ENCODE data around the gene BTAF1. TPM values are rescaled to one million over a fixed set of nuclear protein-coding genes. Genes with fewer than 3 reads are reported as not detected.

BTAF1 gene
- total and polyA plus RNA-seq, 10 of the 15 experiments (the other 5 are each of a cell fraction or from before 2014, with no cell fraction given), result 11.8 to 157 (median 55.5) TPM

DNA sequence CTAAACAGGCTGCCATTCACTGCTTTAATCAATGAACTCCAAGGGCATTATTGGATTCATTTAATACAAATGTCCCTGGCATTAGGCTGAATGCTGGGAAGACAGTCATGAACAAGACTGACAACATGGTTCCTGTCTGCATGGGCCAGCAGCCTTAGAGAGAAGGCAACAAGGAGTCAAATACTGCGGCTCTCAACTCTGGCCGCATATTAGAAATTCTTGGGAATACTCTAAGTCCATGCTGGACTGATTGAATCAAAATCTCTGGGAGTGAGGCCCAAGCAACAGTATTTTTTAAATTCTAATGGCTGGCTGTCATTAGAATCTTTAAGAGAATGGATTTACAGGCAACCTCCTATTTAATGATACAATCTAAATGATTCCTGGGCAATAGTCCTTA, 48.4 kb upstream of the BTAF1 start:
- Histone ChIP-seq H2AFZ (ENCODE audit: control insufficient read depth, low read depth, low read length) (no peak overlapping the region), H3K27ac (ENCODE audit: control insufficient read depth, insufficient read depth) (no peak overlapping the region), H3K79me2 (ENCODE audit: control insufficient read depth, insufficient read depth, low read length) (no peaks in the 10 kb centered on the region), H4K20me1 (ENCODE audit: control insufficient read depth, insufficient read depth) (no peaks in the 10 kb centered on the region), H3K27me3 (replicated peaks in 1 of 2; ENCODE audit: control insufficient read depth in 2 of 2, insufficient read depth in 2 of 2, low read length in 1 of 2) (no peaks in the 10 kb centered on the region), H3K4me1 (ENCODE audit: control insufficient read depth, insufficient read depth, low read length) (no peaks in the 10 kb centered on the region), H3K4me3 (no peak overlapping the region), H3K4me2 (ENCODE audit: control insufficient read depth, insufficient read depth) (no peak overlapping the region), H3K36me3 (ENCODE audit: control insufficient read depth in 2 of 2, insufficient read depth in 2 of 2, low read length in 1 of 2) (no peaks in the 10 kb centered on the region), H3K9ac (ENCODE audit: control insufficient read depth, insufficient read depth, low read length) (no peak overlapping the region), H3K9me3 (replicated peaks; ENCODE audit: control insufficient read depth, insufficient read depth, low read length) (no peaks in the 10 kb centered on the region)
- FAIRE-seq (no peak), ATAC-seq (no peak), DNase-seq (ENCODE audit: low read depth, low spot score) (no peak)
- ChIA-PET RAD21 (ENCODE audit: unreplicated experiment) (no interaction called here), CTCF (no interaction called here), POLR2A (no interaction called here), SMC1A (ENCODE audit: uncharacterized antibody, unreplicated experiment) (no interaction called here)
- WGBS (ENCODE audit: insufficient coverage, insufficient replicate concordance, low lambda C conversion rate, missing lambda C conversion rate), result 93% methylated on average over 2 of the region's 2 CpGs
- in situ Hi-C loops (cut with MboI), result no loop called here
- intact Hi-C loops (cut with micrococcal nuclease; ENCODE audit: unreplicated experiment), result no loop called here
- BruUV-seq (replicated peaks), result no TSS peak
- TF ChIP-seq, protein P1, sequence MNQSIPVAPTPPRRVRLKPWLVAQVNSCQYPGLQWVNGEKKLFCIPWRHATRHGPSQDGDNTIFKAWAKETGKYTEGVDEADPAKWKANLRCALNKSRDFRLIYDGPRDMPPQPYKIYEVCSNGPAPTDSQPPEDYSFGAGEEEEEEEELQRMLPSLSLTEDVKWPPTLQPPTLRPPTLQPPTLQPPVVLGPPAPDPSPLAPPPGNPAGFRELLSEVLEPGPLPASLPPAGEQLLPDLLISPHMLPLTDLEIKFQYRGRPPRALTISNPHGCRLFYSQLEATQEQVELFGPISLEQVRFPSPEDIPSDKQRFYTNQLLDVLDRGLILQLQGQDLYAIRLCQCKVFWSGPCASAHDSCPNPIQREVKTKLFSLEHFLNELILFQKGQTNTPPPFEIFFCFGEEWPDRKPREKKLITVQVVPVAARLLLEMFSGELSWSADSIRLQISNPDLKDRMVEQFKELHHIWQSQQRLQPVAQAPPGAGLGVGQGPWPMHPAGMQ (IDR thresholded peaks at IDR 0.05; ENCODE audit: borderline replicate concordance), result no peak
- TF ChIP-seq EED (IDR thresholded peaks at IDR 0.05; ENCODE audit: low read depth), result no peak
- TF ChIP-seq FOS (IDR thresholded peaks at IDR 0.05; ENCODE audit: borderline replicate concordance, extremely low read depth, insufficient read length), result no peak
- TF ChIP-seq YBX1 (IDR thresholded peaks at IDR 0.05), result no peak
- no peak for TF ChIP-seq WRNIP1 (IDR thresholded peaks at IDR 0.05; ENCODE audit: borderline replicate concordance, low read depth, low read length)
- TF ChIP-seq SUPT20H (IDR thresholded peaks at IDR 0.05; ENCODE audit: borderline replicate concordance, control insufficient read depth, low read depth, low read length), result no peak
- no peak for TF ChIP-seq ETV6 (conservative IDR thresholded peaks at IDR 0.05 in 1 of 2, IDR thresholded peaks at IDR 0.05 in 1 of 2; ENCODE audit: borderline replicate concordance in 1 of 2, low read depth in 1 of 2)
- TF ChIP-seq, protein P2, sequence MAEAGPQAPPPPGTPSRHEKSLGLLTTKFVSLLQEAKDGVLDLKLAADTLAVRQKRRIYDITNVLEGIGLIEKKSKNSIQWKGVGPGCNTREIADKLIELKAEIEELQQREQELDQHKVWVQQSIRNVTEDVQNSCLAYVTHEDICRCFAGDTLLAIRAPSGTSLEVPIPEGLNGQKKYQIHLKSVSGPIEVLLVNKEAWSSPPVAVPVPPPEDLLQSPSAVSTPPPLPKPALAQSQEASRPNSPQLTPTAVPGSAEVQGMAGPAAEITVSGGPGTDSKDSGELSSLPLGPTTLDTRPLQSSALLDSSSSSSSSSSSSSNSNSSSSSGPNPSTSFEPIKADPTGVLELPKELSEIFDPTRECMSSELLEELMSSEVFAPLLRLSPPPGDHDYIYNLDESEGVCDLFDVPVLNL (IDR thresholded peaks at IDR 0.05; ENCODE audit: low read depth, low read length), result no peak
- no peak for TF ChIP-seq BACH1 (IDR thresholded peaks at IDR 0.05; ENCODE audit: borderline replicate concordance)
- no peak for TF ChIP-seq HDGF (IDR thresholded peaks at IDR 0.05)
- TF ChIP-seq, protein P3, sequence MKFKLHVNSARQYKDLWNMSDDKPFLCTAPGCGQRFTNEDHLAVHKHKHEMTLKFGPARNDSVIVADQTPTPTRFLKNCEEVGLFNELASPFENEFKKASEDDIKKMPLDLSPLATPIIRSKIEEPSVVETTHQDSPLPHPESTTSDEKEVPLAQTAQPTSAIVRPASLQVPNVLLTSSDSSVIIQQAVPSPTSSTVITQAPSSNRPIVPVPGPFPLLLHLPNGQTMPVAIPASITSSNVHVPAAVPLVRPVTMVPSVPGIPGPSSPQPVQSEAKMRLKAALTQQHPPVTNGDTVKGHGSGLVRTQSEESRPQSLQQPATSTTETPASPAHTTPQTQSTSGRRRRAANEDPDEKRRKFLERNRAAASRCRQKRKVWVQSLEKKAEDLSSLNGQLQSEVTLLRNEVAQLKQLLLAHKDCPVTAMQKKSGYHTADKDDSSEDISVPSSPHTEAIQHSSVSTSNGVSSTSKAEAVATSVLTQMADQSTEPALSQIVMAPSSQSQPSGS (IDR thresholded peaks at IDR 0.05; ENCODE audit: low read length), result no peak
- TF ChIP-seq, protein P4, sequence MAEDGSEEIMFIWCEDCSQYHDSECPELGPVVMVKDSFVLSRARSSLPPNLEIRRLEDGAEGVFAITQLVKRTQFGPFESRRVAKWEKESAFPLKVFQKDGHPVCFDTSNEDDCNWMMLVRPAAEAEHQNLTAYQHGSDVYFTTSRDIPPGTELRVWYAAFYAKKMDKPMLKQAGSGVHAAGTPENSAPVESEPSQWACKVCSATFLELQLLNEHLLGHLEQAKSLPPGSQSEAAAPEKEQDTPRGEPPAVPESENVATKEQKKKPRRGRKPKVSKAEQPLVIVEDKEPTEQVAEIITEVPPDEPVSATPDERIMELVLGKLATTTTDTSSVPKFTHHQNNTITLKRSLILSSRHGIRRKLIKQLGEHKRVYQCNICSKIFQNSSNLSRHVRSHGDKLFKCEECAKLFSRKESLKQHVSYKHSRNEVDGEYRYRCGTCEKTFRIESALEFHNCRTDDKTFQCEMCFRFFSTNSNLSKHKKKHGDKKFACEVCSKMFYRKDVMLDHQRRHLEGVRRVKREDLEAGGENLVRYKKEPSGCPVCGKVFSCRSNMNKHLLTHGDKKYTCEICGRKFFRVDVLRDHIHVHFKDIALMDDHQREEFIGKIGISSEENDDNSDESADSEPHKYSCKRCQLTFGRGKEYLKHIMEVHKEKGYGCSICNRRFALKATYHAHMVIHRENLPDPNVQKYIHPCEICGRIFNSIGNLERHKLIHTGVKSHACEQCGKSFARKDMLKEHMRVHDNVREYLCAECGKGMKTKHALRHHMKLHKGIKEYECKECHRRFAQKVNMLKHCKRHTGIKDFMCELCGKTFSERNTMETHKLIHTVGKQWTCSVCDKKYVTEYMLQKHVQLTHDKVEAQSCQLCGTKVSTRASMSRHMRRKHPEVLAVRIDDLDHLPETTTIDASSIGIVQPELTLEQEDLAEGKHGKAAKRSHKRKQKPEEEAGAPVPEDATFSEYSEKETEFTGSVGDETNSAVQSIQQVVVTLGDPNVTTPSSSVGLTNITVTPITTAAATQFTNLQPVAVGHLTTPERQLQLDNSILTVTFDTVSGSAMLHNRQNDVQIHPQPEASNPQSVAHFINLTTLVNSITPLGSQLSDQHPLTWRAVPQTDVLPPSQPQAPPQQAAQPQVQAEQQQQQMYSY (CRISPR knock-in tag; IDR thresholded peaks at IDR 0.05), result no peak
- no peak for TF ChIP-seq LARP7 (IDR thresholded peaks at IDR 0.05)
- no peak for TF ChIP-seq NFXL1 (IDR thresholded peaks at IDR 0.05; ENCODE audit: borderline replicate concordance)
- TF ChIP-seq SIX5 (IDR thresholded peaks at IDR 0.05; ENCODE audit: low read depth, low read length, severe bottlenecking), result no peak
- no peak for TF ChIP-seq JUND (IDR thresholded peaks at IDR 0.05; ENCODE audit: low read depth, low read length)

Measured in GM12878 (cell line).